ENCODE results near the gene WNT3A. TPM values are rescaled to one million over a fixed set of nuclear protein-coding genes. Genes with fewer than 3 reads are reported as not detected.
A peak's percentile ranks its signal among the peaks of the same experiment; 100 is the strongest.
"Not testable (repeated sequence)": the region's sequence is repeated elsewhere in the genome, so short reads cannot be mapped to it uniquely, and the experiment has no call there.

The WNT3A gene
- total and polyA plus RNA-seq, 4 donors, result 0.06 TPM; not detected in 3

- Histone ChIP-seq H3K4me3 (ENCODE audit: low read depth, low read length) (no peak overlapping the region), H3K36me3 (ENCODE audit: control insufficient read depth, insufficient read depth, low read length) (no peaks in the 10 kb centered on the region), H3K27me3 (ENCODE audit: control insufficient read depth, insufficient read depth, low read length) (no peaks in the 10 kb centered on the region), H3K27ac (ENCODE audit: low read depth, low read length) (no peak overlapping the region), H3K4me1 (ENCODE audit: control insufficient read depth, insufficient read depth, low read length) (peaks cover 13% of the 10 kb centered on the region), H3K9me3 (ENCODE audit: control insufficient read depth, insufficient read depth, low read length) (no peaks in the 10 kb centered on the region)
- WGBS (ENCODE audit: insufficient coverage), result 100% methylated on average over 1 of the region's 5 CpGs
- no peak for DNase-seq (ENCODE audit: low read depth in 4 of 6, low spot score in 6 of 6)
These were observed 11.3 kb downstream of the WNT3A start for GRCh38 chr1:228018125-228018398.

GRCh38 chr1:228018961-228019721, 12.3 kb downstream of the WNT3A start:
- H3K4me1 ChIP-seq (ENCODE audit: control insufficient read depth, insufficient read depth, low read length), result peaks cover 13% of the 10 kb centered on the region
- no peak for DNase-seq (ENCODE audit: low read depth in 4 of 6, low spot score in 6 of 6)
- no peaks in the 10 kb centered on the region for H3K9me3 ChIP-seq (ENCODE audit: control insufficient read depth, insufficient read depth, low read length)
- no peaks in the 10 kb centered on the region for H3K36me3 ChIP-seq (ENCODE audit: control insufficient read depth, insufficient read depth, low read length)
- no peak overlapping the region for H3K4me3 ChIP-seq (ENCODE audit: low read depth, low read length)
- WGBS (ENCODE audit: insufficient coverage), result 89% methylated on average over 9 of the region's 9 CpGs
- H3K27ac ChIP-seq (ENCODE audit: low read depth, low read length), result no peak overlapping the region
- H3K27me3 ChIP-seq (ENCODE audit: control insufficient read depth, insufficient read depth, low read length), result no peaks in the 10 kb centered on the region

GRCh38 chr1:228019722-228020083, 12.9 kb downstream of the WNT3A start:
- 100% methylated on average over 1 of the region's 5 CpGs for WGBS (ENCODE audit: insufficient coverage)
- not testable (repeated sequence) for H3K27me3 ChIP-seq (ENCODE audit: control insufficient read depth, insufficient read depth, low read length)

GRCh38 chr1:228020686-228021354, 14.0 kb downstream of the WNT3A start:
- WGBS (ENCODE audit: insufficient coverage), result 75% methylated on average over 12 of the region's 18 CpGs
- H3K9me3 ChIP-seq (ENCODE audit: control insufficient read depth, insufficient read depth, low read length), result no peaks in the 10 kb centered on the region
- no peaks in the 10 kb centered on the region for H3K27me3 ChIP-seq (ENCODE audit: control insufficient read depth, insufficient read depth, low read length)
- H3K27ac ChIP-seq (ENCODE audit: low read depth, low read length), result no peak overlapping the region
- no peaks in the 10 kb centered on the region for H3K36me3 ChIP-seq (ENCODE audit: control insufficient read depth, insufficient read depth, low read length)
- no peak for DNase-seq (ENCODE audit: low read depth in 4 of 6, low spot score in 6 of 6)
- no peak overlapping the region for H3K4me3 ChIP-seq (ENCODE audit: low read depth, low read length)
- peaks cover 9% of the 10 kb centered on the region for H3K4me1 ChIP-seq (ENCODE audit: control insufficient read depth, insufficient read depth, low read length)

More at GRCh38 chr1:228019722-228020083, 12.9 kb downstream of the WNT3A start:
- not testable (repeated sequence) for H3K27ac ChIP-seq (ENCODE audit: low read depth, low read length); H3K4me3 ChIP-seq (ENCODE audit: low read depth, low read length); DNase-seq (ENCODE audit: low read depth in 4 of 6, low spot score in 6 of 6); H3K36me3 ChIP-seq (ENCODE audit: control insufficient read depth, insufficient read depth, low read length); H3K4me1 ChIP-seq (ENCODE audit: control insufficient read depth, insufficient read depth, low read length); H3K9me3 ChIP-seq (ENCODE audit: control insufficient read depth, insufficient read depth, low read length)

- no peaks in the 10 kb centered on the region for H3K36me3 ChIP-seq (ENCODE audit: control insufficient read depth, insufficient read depth, low read length)
- H3K27ac ChIP-seq (ENCODE audit: low read depth, low read length), result no peak overlapping the region
- H3K4me1 ChIP-seq (ENCODE audit: control insufficient read depth, insufficient read depth, low read length), result peaks cover 9% of the 10 kb centered on the region
- H3K4me3 ChIP-seq (ENCODE audit: low read depth, low read length), result no peak overlapping the region
- WGBS (ENCODE audit: insufficient coverage), result 37% methylated on average over 20 of the region's 21 CpGs
- peak in 3 of 6 donors; percentile 6 to 69 (median 59) for DNase-seq (ENCODE audit: low read depth in 4 of 6, low spot score in 6 of 6)
- H3K27me3 ChIP-seq (ENCODE audit: control insufficient read depth, insufficient read depth, low read length), result no peaks in the 10 kb centered on the region
- no peaks in the 10 kb centered on the region for H3K9me3 ChIP-seq (ENCODE audit: control insufficient read depth, insufficient read depth, low read length)
These were observed 14.7 kb downstream of the WNT3A start for GRCh38 chr1:228021355-228022030.

GRCh38 chr1:228022571-228023293, 15.9 kb downstream of the WNT3A start:
- no peak overlapping the region for H3K4me3 ChIP-seq (ENCODE audit: low read depth, low read length)
- H3K27me3 ChIP-seq (ENCODE audit: control insufficient read depth, insufficient read depth, low read length), result no peaks in the 10 kb centered on the region
- peaks cover 9% of the 10 kb centered on the region for H3K4me1 ChIP-seq (ENCODE audit: control insufficient read depth, insufficient read depth, low read length)
- H3K27ac ChIP-seq (ENCODE audit: low read depth, low read length), result no peak overlapping the region
- H3K36me3 ChIP-seq (ENCODE audit: control insufficient read depth, insufficient read depth, low read length), result no peaks in the 10 kb centered on the region
- no peak for DNase-seq (ENCODE audit: low read depth in 4 of 6, low spot score in 6 of 6)
- no peaks in the 10 kb centered on the region for H3K9me3 ChIP-seq (ENCODE audit: control insufficient read depth, insufficient read depth, low read length)
- WGBS (ENCODE audit: insufficient coverage), result 90% methylated on average over 26 of the region's 28 CpGs

GRCh38 chr1:228023294-228023639, 16.5 kb downstream of the WNT3A start:
- no peak for DNase-seq (ENCODE audit: low read depth in 4 of 6, low spot score in 6 of 6)
- WGBS (ENCODE audit: insufficient coverage), result 95% methylated on average over 2 of the region's 3 CpGs
- Histone ChIP-seq H3K4me1 (ENCODE audit: control insufficient read depth, insufficient read depth, low read length) (peaks cover 9% of the 10 kb centered on the region), H3K27ac (ENCODE audit: low read depth, low read length) (no peak overlapping the region), H3K27me3 (ENCODE audit: control insufficient read depth, insufficient read depth, low read length) (no peaks in the 10 kb centered on the region), H3K4me3 (ENCODE audit: low read depth, low read length) (no peak overlapping the region), H3K9me3 (ENCODE audit: control insufficient read depth, insufficient read depth, low read length) (no peaks in the 10 kb centered on the region), H3K36me3 (ENCODE audit: control insufficient read depth, insufficient read depth, low read length) (no peaks in the 10 kb centered on the region)

GRCh38 chr1:228029281-228029680, 22.5 kb downstream of the WNT3A start:
- Histone ChIP-seq H3K27ac (ENCODE audit: low read depth, low read length) (no peak overlapping the region), H3K9me3 (ENCODE audit: control insufficient read depth, insufficient read depth, low read length) (no peaks in the 10 kb centered on the region), H3K4me1 (ENCODE audit: control insufficient read depth, insufficient read depth, low read length) (no peaks in the 10 kb centered on the region), H3K36me3 (ENCODE audit: control insufficient read depth, insufficient read depth, low read length) (no peaks in the 10 kb centered on the region), H3K27me3 (ENCODE audit: control insufficient read depth, insufficient read depth, low read length) (no peaks in the 10 kb centered on the region), H3K4me3 (ENCODE audit: low read depth, low read length) (no peak overlapping the region)
- no peak for DNase-seq (ENCODE audit: low read depth in 4 of 6, low spot score in 6 of 6)
- 87% methylated on average over 10 of the region's 10 CpGs for WGBS (ENCODE audit: insufficient coverage)

- no peak for DNase-seq (ENCODE audit: low read depth in 4 of 6, low spot score in 6 of 6)
- no peaks in the 10 kb centered on the region for H3K27me3 ChIP-seq (ENCODE audit: control insufficient read depth, insufficient read depth, low read length)
- no peaks in the 10 kb centered on the region for H3K36me3 ChIP-seq (ENCODE audit: control insufficient read depth, insufficient read depth, low read length)
- no peaks in the 10 kb centered on the region for H3K9me3 ChIP-seq (ENCODE audit: control insufficient read depth, insufficient read depth, low read length)
- no peaks in the 10 kb centered on the region for H3K4me1 ChIP-seq (ENCODE audit: control insufficient read depth, insufficient read depth, low read length)
- no peak overlapping the region for H3K27ac ChIP-seq (ENCODE audit: low read depth, low read length)
- WGBS (ENCODE audit: insufficient coverage), result 97% methylated on average over 10 of the region's 12 CpGs
- no peak overlapping the region for H3K4me3 ChIP-seq (ENCODE audit: low read depth, low read length)
These were observed 23.8 kb downstream of the WNT3A start for GRCh38 chr1:228030451-228031201.

All from spinal cord (tissue), 10 donors.